ENCODE data around the gene RUNX2. TPM values are rescaled to one million over a fixed set of nuclear protein-coding genes. Genes with fewer than 3 reads are reported as not detected.

Gene RUNX2
- total and polyA plus RNA-seq, 2 of the 8 experiments (the other 6 are each of a cell fraction or from before 2014, with no cell fraction given), result 0.26 to 1.2 TPM

DNA sequence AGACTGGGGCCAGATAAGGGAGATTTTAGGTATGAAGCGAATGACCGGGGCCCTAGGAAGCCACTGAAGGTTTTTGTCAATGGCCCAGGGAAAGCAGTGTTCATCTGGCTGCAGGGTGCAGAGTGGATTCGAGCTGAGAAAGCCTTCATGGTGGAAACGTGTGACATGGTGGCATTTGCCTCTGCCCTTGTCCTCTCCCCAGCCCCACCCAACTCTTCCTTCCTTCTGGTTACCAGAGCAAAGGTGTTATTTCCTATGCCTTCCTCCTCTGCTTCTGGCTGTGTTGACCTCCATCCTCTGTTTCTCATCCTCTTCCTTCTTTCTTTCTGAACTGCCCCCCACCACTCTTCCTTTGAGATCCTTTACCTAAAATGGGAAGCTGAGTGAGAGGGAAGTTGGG is 244.7 kb downstream of the RUNX2 start:
- no peak overlapping the region for H3K18ac ChIP-seq (ENCODE audit: extremely low read depth, low read length)
- TF ChIP-seq, protein P1, sequence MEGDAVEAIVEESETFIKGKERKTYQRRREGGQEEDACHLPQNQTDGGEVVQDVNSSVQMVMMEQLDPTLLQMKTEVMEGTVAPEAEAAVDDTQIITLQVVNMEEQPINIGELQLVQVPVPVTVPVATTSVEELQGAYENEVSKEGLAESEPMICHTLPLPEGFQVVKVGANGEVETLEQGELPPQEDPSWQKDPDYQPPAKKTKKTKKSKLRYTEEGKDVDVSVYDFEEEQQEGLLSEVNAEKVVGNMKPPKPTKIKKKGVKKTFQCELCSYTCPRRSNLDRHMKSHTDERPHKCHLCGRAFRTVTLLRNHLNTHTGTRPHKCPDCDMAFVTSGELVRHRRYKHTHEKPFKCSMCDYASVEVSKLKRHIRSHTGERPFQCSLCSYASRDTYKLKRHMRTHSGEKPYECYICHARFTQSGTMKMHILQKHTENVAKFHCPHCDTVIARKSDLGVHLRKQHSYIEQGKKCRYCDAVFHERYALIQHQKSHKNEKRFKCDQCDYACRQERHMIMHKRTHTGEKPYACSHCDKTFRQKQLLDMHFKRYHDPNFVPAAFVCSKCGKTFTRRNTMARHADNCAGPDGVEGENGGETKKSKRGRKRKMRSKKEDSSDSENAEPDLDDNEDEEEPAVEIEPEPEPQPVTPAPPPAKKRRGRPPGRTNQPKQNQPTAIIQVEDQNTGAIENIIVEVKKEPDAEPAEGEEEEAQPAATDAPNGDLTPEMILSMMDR (IDR thresholded peaks at IDR 0.05; ENCODE audit: control extremely low read depth in 1 of 3, insufficient read depth in 1 of 3, low read depth in 1 of 3, low read length in 3 of 3), result no peak
- TF ChIP-seq POU5F1 (IDR thresholded peaks at IDR 0.05; ENCODE audit: low read depth, low read length), result no peak
- no peak for TF ChIP-seq TBP (IDR thresholded peaks at IDR 0.05; ENCODE audit: low read depth, low read length)
- no peak for TF ChIP-seq FOSL1 (IDR thresholded peaks at IDR 0.05; ENCODE audit: insufficient read depth, low read depth, low read length)
- TF ChIP-seq BCL11A (IDR thresholded peaks at IDR 0.05; ENCODE audit: low read depth in 2 of 2, low read length in 2 of 2), result no peak
- TF ChIP-seq TCF12 (IDR thresholded peaks at IDR 0.05; ENCODE audit: low read depth, low read length), result no peak
- TF ChIP-seq TAF1 (IDR thresholded peaks at IDR 0.05; ENCODE audit: low read depth, low read length), result no peak
- TF ChIP-seq, protein P2, sequence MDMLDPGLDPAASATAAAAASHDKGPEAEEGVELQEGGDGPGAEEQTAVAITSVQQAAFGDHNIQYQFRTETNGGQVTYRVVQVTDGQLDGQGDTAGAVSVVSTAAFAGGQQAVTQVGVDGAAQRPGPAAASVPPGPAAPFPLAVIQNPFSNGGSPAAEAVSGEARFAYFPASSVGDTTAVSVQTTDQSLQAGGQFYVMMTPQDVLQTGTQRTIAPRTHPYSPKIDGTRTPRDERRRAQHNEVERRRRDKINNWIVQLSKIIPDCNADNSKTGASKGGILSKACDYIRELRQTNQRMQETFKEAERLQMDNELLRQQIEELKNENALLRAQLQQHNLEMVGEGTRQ (IDR thresholded peaks at IDR 0.05; ENCODE audit: low read length), result no peak
- TF ChIP-seq BRCA1 (IDR thresholded peaks at IDR 0.05; ENCODE audit: low read depth, low read length), result no peak
- no peak for TF ChIP-seq JUN (IDR thresholded peaks at IDR 0.05; ENCODE audit: low read depth, low read length)
- TF ChIP-seq HDAC2 (IDR thresholded peaks at IDR 0.05; ENCODE audit: borderline replicate concordance in 1 of 2, low read depth in 2 of 2, low read length in 2 of 2), result no peak
- no peak for TF ChIP-seq POLR2AphosphoS5 (IDR thresholded peaks at IDR 0.05; ENCODE audit: low read depth, low read length)

More for the DNA sequence above, 244.7 kb downstream of the RUNX2 start:
- Histone ChIP-seq H3K4me2 (ENCODE audit: insufficient read depth in 1 of 2, low read depth in 2 of 2, low read length in 2 of 2) (no peak overlapping the region), H2BK20ac (ENCODE audit: low read length) (no peak overlapping the region), H3K4me3 (ENCODE audit: extremely low read depth in 1 of 4, insufficient read depth in 2 of 4, low read depth in 3 of 4, low read length in 4 of 4) (no peak overlapping the region), H2BK15ac (ENCODE audit: low read length) (no peak overlapping the region), H4K8ac (ENCODE audit: extremely low read depth, insufficient read depth, low read length) (no peak overlapping the region), H3K4me1 (replicated peaks in 1 of 4; ENCODE audit: control insufficient read depth in 3 of 4, insufficient read depth in 4 of 4, low read length in 3 of 4) (no peaks in the 10 kb centered on the region), H3K27ac (ENCODE audit: low read depth, low read length) (no peak overlapping the region), H3K27me3 (replicated peaks in 1 of 4; ENCODE audit: control insufficient read depth in 3 of 4, extremely low read depth in 1 of 4, insufficient read depth in 3 of 4, low read length in 3 of 4) (no peaks in the 10 kb centered on the region), H3K56ac (replicated peaks; ENCODE audit: insufficient read length, low read depth, low read length) (no peak overlapping the region), H3K9me3 (ENCODE audit: insufficient read depth in 2 of 2, low read depth in 1 of 2, low read length in 1 of 2) (no peaks in the 10 kb centered on the region), H2AK5ac (ENCODE audit: low read depth, low read length) (no peak overlapping the region), H4K5ac (ENCODE audit: insufficient read length, low read depth, low read length) (no peak overlapping the region), H2BK5ac (ENCODE audit: low read depth, low read length) (no peak overlapping the region), H2BK12ac (ENCODE audit: low read depth, low read length) (no peak overlapping the region), H4K91ac (replicated peaks; ENCODE audit: insufficient read length, low read length) (no peak overlapping the region), H3K9ac (replicated peaks in 1 of 4; ENCODE audit: extremely low read depth in 1 of 4, low read depth in 3 of 4, low read length in 3 of 4) (no peak overlapping the region), H3K23me2 (ENCODE audit: low read depth, low read length) (no peaks in the 10 kb centered on the region; the same call in 1 of the 2 replicates), H3K79me2 (ENCODE audit: control insufficient read depth in 1 of 2, insufficient read depth in 2 of 2, low read length in 2 of 2) (no peaks in the 10 kb centered on the region), H2AFZ (ENCODE audit: low read length) (no peak overlapping the region), H2BK120ac (replicated peaks; ENCODE audit: low read depth, low read length) (no peak overlapping the region), H3K23ac (ENCODE audit: insufficient read length) (no peak overlapping the region), H3K79me1 (ENCODE audit: low read depth, low read length) (no peaks in the 10 kb centered on the region), H3K36me3 (ENCODE audit: control insufficient read depth in 2 of 4, insufficient read depth in 4 of 4, low read length in 3 of 4) (no peaks in the 10 kb centered on the region), H3K14ac (ENCODE audit: insufficient read length) (no peak overlapping the region), H4K20me1 (replicated peaks in 1 of 2; ENCODE audit: control insufficient read depth in 1 of 2, insufficient read depth in 2 of 2, low read length in 2 of 2) (no peaks in the 10 kb centered on the region), H3K4ac (replicated peaks; ENCODE audit: insufficient read length, low read depth, low read length) (no peak overlapping the region)
- DNase-seq (ENCODE audit: low read depth in 1 of 2, low spot score in 2 of 2), result no peak
- FAIRE-seq, result no peak
- CTCF ChIA-PET (ENCODE audit: partially characterized antibody), result no interaction called here
- POLR2A ChIA-PET (ENCODE audit: partially characterized antibody), result no interaction called here
- WGBS, 2 experiments (ENCODE audit: extremely low coverage in 1 of 2, insufficient coverage in 1 of 2, insufficient read length in 1 of 2, insufficient replicate concordance in 2 of 2, low coverage in 1 of 2, low lambda C conversion rate in 2 of 2, missing lambda C conversion rate in 1 of 2), result 86% methylated on average over 4 of the region's 4 CpGs; no CpG with 5 or more reads in 1 of the 2 experiments

Data from H1 (cell line).